Adrenal gland (tissue), 12 donors: ENCODE results near the gene ERBB4. TPM values are rescaled to one million over a fixed set of nuclear protein-coding genes. Genes with fewer than 3 reads are reported as not detected.
A peak's percentile ranks its signal among the peaks of the same experiment; 100 is the strongest.

Source experiments
- DNase-seq, 7 donors: peaks; one replicate each; pipeline ENCODE4 v3.0.0-alpha.2; 2019 to 2020
- H3K27ac ChIP-seq, 5 donors: fragments of 200-600 bp; sonication (generic) in 4 of 5; 1 replicate in 3 of 5; 2 replicates in 2 of 5; pipeline versions ENCODE4 v1.5.1 to v1.8.0; 2016 to 2020; ENCODE audit warnings: mild to moderate bottlenecking in 1 of 5
- H3K27me3 ChIP-seq: fragments of 200-600 bp; 2 replicates; pipeline ENCODE4 v1.8.0; 2021
- H3K36me3 ChIP-seq, 2 donors: fragments of 200-600 bp; replicated peaks in 1 of 2; 1 replicate in 1 of 2; 2 replicates in 1 of 2; pipeline versions ENCODE4 v1.5.1 to v1.8.0; 2018 to 2022
- H3K4me1 ChIP-seq, 2 donors: fragments of 200-600 bp; replicated peaks in 1 of 2; 1 replicate in 1 of 2; 2 replicates in 1 of 2; pipeline versions ENCODE4 v1.5.1 to v1.8.0; 2018 to 2021
- H3K4me3 ChIP-seq, 4 donors: fragments of 200-600 bp; sonication (generic) in 3 of 4; one replicate each; pipeline ENCODE4 v1.5.1; 2016 to 2018
- H3K9me3 ChIP-seq, 3 donors: fragments of 200-600 bp; sonication (generic) in 1 of 3; replicated peaks in 1 of 3; 1 replicate in 2 of 3; 2 replicates in 1 of 3; pipeline versions ENCODE4 v1.5.1 to v1.8.0; 2016 to 2021
- POLR2A ChIP-seq, 2 donors: fragments of 450-650 bp; IDR thresholded peaks; one replicate each; pipeline ENCODE4 v1.6.1; 2017; ENCODE audit warnings: antibody characterized with exemption in 2 of 2, mild to moderate bottlenecking in 2 of 2, moderate library complexity in 1 of 2
- WGBS, 4 donors: extraction: QIAGEN DNeasy Blood & Tissue Kit in 2 of 4; methylation state at CpG; one replicate each; pipeline versions ENCODE4 v1.1.5 to v1.1.7; 2013 to 2017; 5-methylcytosine and 5-hydroxymethylcytosine counted together
- intact Hi-C, 2 donors: fragments of 100-400 bp; cut with DNase I; formaldehyde crosslinking; loops; one replicate each; pipeline versions ENCODE4 v1.14.1 to v1.15.0; 2022 to 2023
- polyA plus RNA-seq, 3 donors: library from polyadenylated mRNA; stranded (reverse); fragments of 200-250 nt in 2 of 3; fragments of 350-450 nt in 1 of 3; fragmentation: Illumina TruSeq in 1 of 3; extraction: RNeasy Lipid Tissue Mini Kit (QIAGEN cat#74804) in 1 of 3; gene quantifications; one replicate each; pipeline ENCODE4 v1.2.3, GENCODE V29; 2013 to 2014
- total RNA-seq, 9 donors: library from RNA; depleted of rRNA in 4 of 9; stranded (reverse); fragments of >200 nt in 4 of 9; fragments of 120-200 nt in 1 of 9; fragmentation: NEBNext Ultra II Directional in 1 of 9; extraction: Animal tissue kit (Norgen Biotek cat#: 25700) in 1 of 9; gene quantifications; one replicate each; pipeline versions ENCODE4 v1.1.0 to v1.2.4, GENCODE V29; 2013 to 2023
- TF ChIP-seq, protein P1 (sequence below), 6 experiments: fragments of 450-650 bp in 4 of 6; fragments of 200-600 bp in 2 of 6; sonication (generic) in 1 of 6; IDR thresholded peaks; 1 replicate in 5 of 6; 2 replicates in 1 of 6; pipeline versions ENCODE4 v1.5.1 to v1.8.0; 2016 to 2021; ENCODE audit warnings: antibody characterized with exemption in 6 of 6, mild to moderate bottlenecking in 2 of 6, moderate library complexity in 1 of 6
- donor health status: healthy with polysubstance abuse.
- donor health status: Bipolar disorder and iron deficiency.
- donor health status: DM: yes; HTN: yes; CAD: no.
- donor health status: DM: no; HTN: no; CAD: no.
- donor health status: DM: no; HTN: no; CAD: no.
- donor health status: DM: yes; HTN: yes; CAD: no.

Gene ERBB4
- total and polyA plus RNA-seq, 12 donors: 0.06 to 2.9 (median 0.49) TPM

DNA sequence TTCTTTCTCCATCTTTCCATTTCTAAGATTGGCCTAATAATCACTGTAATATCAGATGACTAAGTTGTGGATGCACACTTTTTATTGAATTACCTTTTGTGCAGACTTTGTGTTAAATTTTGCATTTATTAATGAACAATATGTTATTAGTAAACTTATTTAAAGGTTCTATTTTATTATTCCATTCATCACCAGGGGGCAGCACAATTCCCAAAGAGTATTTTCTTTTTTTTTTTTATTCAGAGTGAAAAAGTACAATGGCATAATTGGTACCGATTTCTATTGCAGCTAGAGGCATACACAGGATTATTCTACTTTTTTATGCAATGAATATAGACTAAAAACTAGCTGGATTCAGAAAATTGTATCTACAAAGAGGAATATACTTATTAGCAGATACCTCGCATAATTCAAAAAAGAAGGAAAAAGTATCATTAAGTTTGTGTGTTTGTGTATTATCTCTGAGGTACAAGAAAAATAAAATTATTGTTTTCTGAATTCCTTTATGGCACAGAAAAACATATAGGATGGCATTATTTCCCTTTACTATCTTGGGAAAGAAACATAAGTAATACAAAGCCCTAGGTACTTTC, 390.6 kb downstream of the ERBB4 start:
- peak in 1 of 7 donors; percentile 1 for DNase-seq
- no peaks in the 10 kb centered on the region for H3K4me1 ChIP-seq
- H3K27me3 ChIP-seq: no peaks in the 10 kb centered on the region
- no peaks in the 10 kb centered on the region for H3K9me3 ChIP-seq
- WGBS, 4 donors: 49 to 54% (median 50%) methylated on average over 2 of the region's 2 CpGs
- intact Hi-C loops: loop anchor here in 1 of 2 donors (5.0 kb wide), 1 partner anchor 419 kb away; no protein-coding TSS in a partner anchor
- no peak overlapping the region for H3K27ac ChIP-seq
- no peak overlapping the region for H3K4me3 ChIP-seq
- no peaks in the 10 kb centered on the region for H3K36me3 ChIP-seq
- TF ChIP-seq, protein P1, sequence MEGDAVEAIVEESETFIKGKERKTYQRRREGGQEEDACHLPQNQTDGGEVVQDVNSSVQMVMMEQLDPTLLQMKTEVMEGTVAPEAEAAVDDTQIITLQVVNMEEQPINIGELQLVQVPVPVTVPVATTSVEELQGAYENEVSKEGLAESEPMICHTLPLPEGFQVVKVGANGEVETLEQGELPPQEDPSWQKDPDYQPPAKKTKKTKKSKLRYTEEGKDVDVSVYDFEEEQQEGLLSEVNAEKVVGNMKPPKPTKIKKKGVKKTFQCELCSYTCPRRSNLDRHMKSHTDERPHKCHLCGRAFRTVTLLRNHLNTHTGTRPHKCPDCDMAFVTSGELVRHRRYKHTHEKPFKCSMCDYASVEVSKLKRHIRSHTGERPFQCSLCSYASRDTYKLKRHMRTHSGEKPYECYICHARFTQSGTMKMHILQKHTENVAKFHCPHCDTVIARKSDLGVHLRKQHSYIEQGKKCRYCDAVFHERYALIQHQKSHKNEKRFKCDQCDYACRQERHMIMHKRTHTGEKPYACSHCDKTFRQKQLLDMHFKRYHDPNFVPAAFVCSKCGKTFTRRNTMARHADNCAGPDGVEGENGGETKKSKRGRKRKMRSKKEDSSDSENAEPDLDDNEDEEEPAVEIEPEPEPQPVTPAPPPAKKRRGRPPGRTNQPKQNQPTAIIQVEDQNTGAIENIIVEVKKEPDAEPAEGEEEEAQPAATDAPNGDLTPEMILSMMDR (IDR thresholded peaks at IDR 0.05): peak in 5 of 6 experiments; percentile 16 to 59 (median 46)
- no peak for TF ChIP-seq POLR2A (IDR thresholded peaks at IDR 0.05)

DNA sequence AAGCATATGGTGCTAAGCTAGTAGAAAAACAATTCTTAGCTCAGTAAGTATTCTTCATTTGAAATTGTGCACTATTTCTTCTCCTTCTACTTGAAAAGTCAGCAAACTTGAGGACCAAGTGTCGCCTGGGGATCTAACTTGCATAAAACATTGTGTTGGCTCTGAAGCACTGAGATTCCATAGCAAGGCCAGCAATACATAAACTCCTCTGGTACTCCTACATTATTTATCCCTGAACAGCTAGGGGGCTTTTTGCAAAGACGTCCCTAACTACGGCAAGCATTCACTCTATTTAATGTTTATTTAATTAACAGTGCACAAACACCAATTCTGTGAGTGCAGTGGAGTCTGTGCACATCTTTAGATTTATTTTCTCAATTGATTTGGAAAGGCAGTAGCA, 392.2 kb downstream of the ERBB4 start:
- H3K27ac ChIP-seq: no peak overlapping the region
- WGBS, 4 donors: 61 to 77% (median 68%) methylated on average over 3 of the region's 3 CpGs
- no peaks in the 10 kb centered on the region for H3K4me1 ChIP-seq
- no peaks in the 10 kb centered on the region for H3K36me3 ChIP-seq
- DNase-seq: no peak
- TF ChIP-seq, protein P1 (IDR thresholded peaks at IDR 0.05): no peak
- no peak for TF ChIP-seq POLR2A (IDR thresholded peaks at IDR 0.05)
- H3K27me3 ChIP-seq: no peaks in the 10 kb centered on the region
- intact Hi-C loops: loop anchor here in 1 of 2 donors (5.0 kb wide), 1 partner anchor 421 kb away; no protein-coding TSS in a partner anchor
- H3K4me3 ChIP-seq: no peak overlapping the region
- H3K9me3 ChIP-seq: no peaks in the 10 kb centered on the region

DNA sequence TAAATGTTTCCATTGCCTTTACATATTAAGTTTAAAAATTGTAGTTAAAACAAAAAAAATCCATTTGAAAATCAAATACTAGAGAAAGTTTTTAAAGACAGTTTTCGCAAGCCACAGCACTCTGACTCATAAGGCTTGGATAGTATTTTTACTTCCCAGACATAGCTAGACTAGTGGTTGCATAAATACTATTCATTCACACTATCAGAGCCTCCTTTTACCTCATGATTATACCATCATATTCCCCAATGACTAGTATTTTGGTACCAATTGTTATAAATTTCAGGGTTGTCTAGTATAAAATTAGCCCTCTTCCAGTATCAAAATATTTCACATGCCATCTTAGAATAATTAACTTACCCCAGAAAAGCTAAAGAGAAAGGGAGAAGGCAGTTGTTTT, 393.5 kb downstream of the ERBB4 start:
- H3K9me3 ChIP-seq: no peaks in the 10 kb centered on the region
- no peaks in the 10 kb centered on the region for H3K27me3 ChIP-seq
- WGBS, 4 donors: 66 to 84% (median 76%) methylated on average over 1 of the region's 1 CpG
- H3K36me3 ChIP-seq: no peaks in the 10 kb centered on the region
- no peak for TF ChIP-seq POLR2A (IDR thresholded peaks at IDR 0.05)
- TF ChIP-seq, protein P1 (IDR thresholded peaks at IDR 0.05): no peak
- no peak overlapping the region for H3K27ac ChIP-seq
- no peaks in the 10 kb centered on the region for H3K4me1 ChIP-seq
- H3K4me3 ChIP-seq: no peak overlapping the region
- DNase-seq: no peak
- intact Hi-C loops: loop anchor here in 1 of 2 donors (5.0 kb wide), 1 partner anchor 422 kb away; no protein-coding TSS in a partner anchor

DNA sequence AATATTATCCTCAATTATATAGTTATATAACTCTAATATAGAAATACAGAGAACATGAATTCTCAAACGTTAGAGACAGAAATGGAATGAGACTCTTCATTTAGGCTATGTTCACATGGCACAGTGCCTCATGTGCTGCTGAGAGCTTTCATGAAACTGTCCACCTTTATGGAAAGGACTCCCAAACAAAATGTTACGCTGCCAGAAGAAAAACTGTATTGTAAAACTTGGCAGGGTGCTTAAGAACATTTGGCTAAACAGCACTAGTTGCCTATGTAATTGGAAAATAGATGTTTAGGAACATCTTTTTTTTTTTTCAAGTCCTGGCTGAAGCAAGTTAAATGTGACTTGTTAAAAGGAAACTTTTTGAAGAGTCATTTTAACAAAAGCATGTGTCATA, 396.0 kb downstream of the ERBB4 start:
- no peak overlapping the region for H3K4me3 ChIP-seq
- H3K9me3 ChIP-seq: no peaks in the 10 kb centered on the region
- no peaks in the 10 kb centered on the region for H3K4me1 ChIP-seq
- DNase-seq: no peak
- intact Hi-C loops: no loop called here
- no peaks in the 10 kb centered on the region for H3K36me3 ChIP-seq
- no peak overlapping the region for H3K27ac ChIP-seq
- H3K27me3 ChIP-seq: no peaks in the 10 kb centered on the region
- no peak for TF ChIP-seq POLR2A (IDR thresholded peaks at IDR 0.05)
- TF ChIP-seq, protein P1 (IDR thresholded peaks at IDR 0.05): no peak
- WGBS, 4 donors: 42 to 56% (median 53%) methylated on average over 2 of the region's 2 CpGs
